Stimulated activated CD4-positive, alpha-beta T cell treated with anti-CD3 and anti-CD28 coated beads, Interleukin-1b, Interleukin-23, amount 100 ng/mL, for 48 hours (primary cell): ENCODE data around the gene OR2L8.

ENCODE experiments used
- DNase-seq: peaks from one replicate; pipeline ENCODE4 v3.0.0-alpha.2; 2020

OR2L8 gene

GRCh38 chr1:247998811-247999210 is 50.2 kb downstream of the OR2L8 start:
- DNase-seq: no peak
